NCI-H1105 treated with DMSO at 0.1 percent for 48 hours (cell line): Measurements from ENCODE around the gene SNRNP200.
"Not testable (repeated sequence)": the region's sequence is repeated elsewhere in the genome, so short reads cannot be mapped to it uniquely, and the experiment has no call there.

Experiments used
- DNase-seq: peaks from one replicate; lab custom pipeline; 2025; lab: John Stamatoyannopoulos, UW

Gene SNRNP200

DNA sequence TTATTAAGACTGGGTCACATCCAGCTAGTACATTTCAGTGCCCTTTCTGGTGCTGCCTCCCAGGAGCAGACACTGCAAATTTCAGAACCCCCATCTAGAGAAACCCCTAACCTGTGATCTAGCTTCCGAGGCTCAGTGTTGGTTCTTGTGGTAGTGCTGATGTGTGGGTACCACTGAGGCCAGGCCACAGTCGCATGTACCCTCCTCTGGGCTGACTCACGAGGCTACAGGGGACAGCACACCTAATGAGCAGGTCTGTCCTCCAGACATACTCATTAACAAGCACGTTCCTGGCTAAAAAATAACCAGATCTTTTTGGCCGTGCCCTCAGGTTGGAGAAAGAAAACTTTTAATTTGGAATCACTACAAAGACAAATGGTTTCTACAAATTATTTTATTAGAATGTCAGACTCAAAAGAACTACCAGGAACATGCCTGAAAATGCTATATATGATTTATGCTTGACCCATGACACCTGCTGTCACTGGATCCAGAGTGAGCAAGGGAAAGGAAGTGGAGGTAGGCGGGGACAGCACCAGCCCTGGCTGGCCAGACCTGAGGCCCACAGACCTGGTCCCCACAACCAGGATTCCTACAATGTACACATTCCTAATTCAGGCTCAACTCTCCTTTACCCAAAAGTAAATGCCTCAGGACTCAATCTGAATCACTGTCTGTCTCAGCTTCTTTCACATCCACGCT lies 30.8 kb downstream of the SNRNP200 start:
- DNase-seq = no peak

DNA sequence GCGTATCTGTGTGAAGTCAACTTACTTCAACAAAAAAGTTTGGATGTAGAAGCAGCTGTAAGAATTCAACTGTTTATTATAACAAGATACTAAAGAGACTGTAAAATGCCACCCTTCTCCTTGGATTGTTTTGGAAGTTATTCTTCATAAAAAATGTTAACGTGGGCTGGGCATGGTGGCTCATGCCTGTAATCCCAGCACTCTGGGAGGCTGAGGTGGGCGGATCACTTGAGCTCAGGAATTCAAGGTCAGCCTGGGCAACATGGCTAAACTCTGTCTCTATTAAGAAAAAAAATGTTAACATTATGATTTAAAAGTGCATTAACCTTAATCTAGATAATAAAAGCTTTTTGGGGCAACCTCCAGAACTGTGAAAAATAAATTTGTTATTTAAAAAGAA lies 31.6 kb downstream of the SNRNP200 start:
- no peak for DNase-seq

DNA sequence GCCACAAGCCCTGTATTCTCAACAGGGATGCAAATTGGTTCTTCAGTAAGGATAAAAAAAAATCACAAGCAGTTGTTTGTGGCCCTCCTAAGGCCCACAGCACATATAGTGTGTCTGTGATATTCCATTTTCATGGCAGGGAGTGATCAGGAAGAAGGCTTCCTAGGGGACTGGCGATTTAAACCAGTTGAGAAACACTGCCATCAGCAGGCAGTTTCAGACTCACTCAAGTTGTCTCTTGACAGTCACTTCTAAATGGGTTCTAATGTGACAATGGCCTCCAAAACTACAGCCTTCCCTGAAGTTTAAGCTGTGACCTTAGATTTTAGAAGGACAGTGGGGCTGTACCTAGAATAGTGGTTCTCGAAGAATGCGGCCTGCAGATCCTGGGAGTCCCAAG lies 33.4 kb downstream of the SNRNP200 start:
- no peak for DNase-seq

DNA sequence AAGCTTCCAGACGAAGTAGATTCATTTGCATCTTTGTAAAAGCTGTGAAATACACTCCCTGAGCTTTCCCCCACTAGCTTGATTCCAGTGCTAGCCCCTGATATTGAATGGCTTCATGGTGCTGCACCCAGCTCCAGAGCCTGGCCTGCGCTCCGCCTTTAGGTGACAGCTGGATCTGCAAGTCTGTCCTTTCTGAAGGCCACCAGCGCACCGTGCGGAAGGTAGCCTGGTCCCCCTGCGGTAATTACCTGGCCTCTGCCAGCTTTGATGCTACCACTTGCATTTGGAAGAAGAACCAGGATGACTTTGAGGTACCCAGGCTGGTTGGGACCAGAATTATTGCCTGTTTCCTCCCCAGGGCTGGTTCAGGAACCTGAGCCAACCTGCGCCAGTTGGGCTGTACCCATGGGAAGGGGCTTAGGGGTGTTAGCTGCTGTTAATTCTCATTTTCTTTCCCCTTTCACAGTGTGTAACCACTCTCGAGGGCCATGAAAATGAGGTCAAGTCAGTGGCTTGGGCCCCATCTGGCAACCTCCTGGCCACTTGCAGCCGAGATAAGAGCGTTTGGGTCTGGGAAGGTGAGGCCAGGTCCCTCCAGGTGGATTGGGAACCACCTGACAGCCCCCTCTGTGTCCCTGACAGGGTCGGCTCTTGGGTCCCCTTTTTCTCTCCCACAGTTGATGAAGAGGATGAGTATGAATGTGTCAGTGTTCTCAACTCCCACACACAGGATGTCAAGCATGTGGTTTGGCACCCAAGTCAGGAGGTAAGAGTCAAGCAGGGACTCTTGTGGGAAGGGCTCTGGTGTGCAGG lies 38.0 kb downstream of the SNRNP200 start:
- peak; percentile 21 for DNase-seq

DNA sequence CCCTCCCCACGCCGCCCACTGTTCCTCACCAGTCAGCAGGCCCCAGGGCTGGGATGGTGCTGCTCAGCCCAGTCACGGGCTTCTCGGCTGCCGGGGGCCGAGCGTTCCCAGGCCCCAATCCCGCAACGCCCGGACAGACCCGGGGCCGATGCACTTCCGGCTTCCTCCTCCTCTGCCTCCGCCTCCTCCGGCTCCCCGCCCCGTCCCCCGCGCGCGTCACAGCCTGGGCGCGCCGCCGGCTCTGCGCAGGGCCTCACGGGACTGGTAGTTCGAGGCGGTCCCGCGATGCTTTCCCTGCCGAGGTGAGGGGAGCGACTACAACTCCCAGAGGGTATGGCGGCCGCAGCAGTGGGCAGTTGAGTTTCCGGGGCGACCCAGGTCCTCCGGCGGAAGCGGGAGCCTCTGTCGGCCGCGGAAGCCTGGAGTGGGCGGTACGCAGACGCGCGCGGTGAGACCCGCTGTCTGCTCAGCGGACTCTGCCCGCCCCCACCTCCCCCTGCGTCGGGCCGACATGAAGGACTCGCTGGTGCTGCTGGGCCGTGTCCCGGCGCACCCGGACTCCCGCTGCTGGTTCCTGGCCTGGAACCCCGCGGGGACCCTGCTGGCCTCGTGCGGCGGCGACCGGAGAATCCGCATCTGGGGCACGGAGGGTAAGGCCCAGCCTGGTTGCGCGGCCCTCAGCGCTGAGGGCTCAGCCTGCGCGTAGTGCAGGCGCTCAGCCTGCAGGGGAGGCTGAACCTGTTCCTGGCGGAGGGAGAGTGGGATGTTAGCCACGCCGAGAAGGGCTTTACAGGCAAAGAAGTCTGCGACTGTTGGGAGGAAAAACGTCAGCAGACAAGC lies 39.3 kb downstream of the SNRNP200 start, which contains the start of the genes CIAO1 and TMEM127:
Gene CIAO1, plus strand, starts transcription at position 386 of the 840 bp plus-strand sequence. Its CDS starts 126 bp downstream, at position 512.
Gene TMEM127, minus strand, starts transcription at position 158 of the 840 bp plus-strand sequence. CDS start 616 bp downstream, outside the sequence.
- DNase-seq = peak; percentile 96

DNA sequence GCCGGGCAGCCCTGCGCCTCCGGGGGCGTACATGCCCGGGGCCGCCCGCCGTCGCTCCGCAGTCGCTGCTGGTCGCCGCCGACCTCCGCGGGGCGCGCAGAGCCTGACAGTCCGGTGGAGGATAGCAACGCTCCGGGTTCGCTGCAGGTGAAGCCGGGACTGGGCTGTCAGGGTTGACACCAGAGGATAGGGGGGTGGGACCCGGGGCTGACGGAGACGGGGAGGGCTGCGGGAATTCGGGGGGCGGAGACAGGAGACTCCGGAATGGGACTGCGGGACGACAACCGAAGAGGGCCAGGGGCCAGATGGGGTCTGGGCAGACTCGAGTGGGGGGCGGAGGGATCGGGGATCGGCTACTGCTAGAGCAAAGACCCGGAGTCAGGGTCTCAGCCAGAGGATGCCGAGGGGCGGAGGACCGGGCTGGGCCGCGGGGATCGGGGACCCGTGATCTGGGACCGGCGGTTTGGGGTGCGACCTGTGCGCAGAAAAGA lies 40.0 kb downstream of the SNRNP200 start:
- peak; percentile 25 for DNase-seq

DNA sequence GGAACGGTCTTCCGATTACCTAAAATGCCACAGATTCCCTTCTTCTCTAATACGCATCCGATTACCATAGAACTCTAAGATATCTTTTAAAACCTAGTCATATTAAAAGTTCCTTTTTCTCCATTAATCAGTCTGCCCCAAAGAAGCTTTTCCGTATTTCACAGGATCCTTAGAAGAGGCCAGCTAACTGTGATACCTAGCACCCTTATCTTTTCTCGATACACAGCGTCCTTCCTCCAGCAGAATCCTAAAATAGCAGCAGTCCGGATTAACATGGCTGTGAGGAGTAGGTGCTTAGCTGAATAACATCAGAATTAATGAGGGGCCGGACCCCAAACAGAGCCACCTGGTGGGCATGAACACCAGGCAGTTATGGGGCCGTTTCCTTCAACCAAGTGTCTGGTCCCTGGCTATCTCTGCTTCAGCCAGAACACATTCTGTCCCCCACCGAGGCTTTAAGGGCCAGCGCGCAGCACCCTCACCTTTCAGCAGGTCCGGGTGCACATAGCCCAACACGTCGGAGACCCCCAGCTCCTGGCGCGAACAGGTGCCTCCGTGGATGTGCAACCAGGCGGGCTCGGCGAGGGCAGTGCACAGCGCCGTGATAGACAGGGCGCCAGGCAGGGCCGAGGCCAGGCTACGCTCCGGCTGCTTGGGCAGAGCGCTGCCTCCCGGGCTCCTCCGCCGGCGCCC lies 40.5 kb downstream of the SNRNP200 start:
- peak; percentile 47 for DNase-seq

DNA sequence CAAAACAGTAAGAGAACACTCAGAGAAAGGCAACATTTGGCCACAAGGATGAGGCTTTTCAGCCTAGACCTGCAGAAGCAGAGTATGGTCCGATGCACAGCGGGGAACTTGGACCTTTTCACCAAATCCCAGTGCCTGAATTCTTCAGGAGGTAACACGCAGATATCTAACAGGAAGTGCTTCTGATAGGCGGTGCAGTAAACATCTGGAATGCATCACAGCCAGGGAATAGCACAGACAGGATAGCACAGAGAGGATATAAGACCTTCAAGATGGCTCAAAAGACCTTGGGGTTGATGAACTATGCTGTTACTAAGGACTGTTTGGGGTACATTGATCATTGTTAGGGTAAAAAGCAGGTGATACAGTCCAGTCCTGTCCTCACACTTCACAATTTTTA lies 41.3 kb downstream of the SNRNP200 start:
- no peak for DNase-seq

DNA sequence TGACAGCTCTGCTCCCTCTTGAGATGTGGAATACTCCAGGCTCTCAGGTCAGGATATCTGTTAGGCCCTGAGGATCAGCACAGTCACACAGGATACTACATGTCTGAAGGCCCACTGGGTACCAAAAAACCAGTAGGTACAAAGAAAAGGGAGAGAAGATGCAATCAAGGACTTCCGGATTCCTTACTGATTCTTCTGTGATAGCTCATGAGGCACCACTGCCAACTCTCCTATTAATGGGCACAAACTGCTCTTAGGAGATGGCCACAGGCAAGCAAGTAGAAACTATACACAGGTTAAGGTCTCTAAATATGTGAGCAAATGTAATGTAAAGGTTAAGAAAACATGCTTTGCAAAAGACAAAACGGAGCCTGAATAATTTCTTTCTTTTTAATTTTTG lies 43.0 kb downstream of the SNRNP200 start:
- no peak for DNase-seq

DNA sequence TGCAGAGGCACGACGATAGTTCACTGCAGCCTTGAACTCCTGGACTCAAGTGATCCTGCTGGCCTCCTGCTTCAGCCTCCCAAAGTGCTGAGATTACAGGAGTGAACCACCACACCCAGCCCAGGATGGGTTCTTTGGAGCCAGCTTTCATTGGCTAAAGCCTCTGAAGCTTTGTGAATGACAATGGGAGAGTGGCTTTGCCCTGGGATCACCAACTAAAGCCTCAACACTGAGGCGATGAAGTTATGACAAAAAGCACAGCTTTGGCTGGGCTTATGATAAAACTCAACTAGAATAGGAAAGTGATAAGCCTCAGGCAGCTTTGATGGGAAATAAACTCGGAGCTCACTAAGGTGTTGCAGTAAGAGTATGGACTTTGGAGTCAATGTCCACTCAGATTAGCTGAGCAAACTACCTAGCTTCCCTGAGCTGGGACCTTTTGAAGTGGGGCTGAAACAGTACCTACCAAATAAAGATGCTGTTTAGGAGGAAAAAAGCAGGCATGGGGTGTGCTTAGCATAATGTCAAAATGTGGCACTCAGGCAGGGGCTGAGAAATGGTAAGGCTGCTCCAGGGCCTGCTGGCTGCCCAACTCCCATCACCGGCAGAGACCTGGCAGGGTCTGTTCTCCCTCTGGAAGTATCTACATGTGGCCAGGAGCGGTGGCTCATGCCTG lies 43.9 kb downstream of the SNRNP200 start:
- DNase-seq = no peak

DNA sequence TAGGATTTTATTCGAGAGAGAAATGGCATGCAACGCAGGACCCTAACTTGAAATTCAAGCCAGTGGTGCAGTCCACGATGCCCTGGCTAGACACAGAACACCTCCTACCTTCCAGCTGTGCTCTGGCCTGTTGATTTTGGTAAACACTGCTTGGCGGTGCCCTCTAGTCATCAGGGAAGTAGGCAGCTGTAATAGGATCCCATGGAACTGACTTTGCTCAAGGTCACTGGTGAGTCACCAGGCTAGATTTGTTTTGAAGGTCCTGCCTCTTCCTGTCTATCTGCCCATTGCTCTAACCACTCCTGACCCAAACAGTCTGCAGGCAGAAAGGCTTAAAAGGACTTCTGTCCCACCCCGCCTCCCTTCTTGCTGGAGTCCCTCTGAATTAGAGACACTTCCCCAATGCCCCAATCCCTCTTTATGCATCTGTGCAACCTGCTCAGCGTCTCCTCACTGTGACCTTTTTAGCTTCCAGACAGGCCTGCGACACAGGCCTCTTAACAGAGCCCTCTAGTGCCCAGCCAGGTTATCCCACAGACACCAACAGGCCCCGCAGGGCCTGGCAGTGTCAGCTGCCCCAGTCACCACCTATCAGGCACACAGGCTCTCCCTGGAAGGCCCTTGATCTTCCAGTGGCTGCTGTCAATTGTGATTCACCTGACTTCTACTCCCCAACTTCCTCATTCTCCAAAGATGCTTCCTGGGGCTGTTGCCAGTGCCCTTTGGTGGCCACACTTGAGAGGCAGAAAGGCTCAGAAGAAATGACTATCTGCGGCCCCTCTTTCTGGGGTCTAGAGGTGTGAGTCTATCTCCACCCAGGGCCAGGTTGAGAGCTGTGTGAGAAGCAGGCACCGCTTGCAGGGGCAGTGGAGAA lies 44.7 kb downstream of the SNRNP200 start:
- no peak for DNase-seq

DNA sequence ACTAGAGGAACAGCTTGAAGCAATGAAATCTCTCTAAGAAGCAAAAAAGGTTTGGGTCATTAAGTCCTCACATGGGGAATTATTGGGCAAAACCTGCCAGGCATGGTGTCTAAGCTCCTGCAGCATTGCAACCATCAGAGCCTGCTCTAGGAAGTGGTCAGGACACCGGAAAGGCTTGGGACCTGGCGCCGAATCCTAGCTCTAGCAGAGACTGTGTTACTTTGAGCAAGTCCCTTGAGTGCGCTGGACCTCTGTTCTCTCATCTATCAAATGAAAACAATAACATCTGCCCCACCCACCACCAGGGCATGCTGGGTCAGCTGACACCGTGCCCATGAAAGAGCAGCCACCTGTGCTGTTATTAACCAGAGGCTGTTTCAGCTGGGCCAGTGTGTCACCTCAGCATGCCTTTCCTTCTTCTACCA lies 45.8 kb downstream of the SNRNP200 start:
- no peak for DNase-seq

DNA sequence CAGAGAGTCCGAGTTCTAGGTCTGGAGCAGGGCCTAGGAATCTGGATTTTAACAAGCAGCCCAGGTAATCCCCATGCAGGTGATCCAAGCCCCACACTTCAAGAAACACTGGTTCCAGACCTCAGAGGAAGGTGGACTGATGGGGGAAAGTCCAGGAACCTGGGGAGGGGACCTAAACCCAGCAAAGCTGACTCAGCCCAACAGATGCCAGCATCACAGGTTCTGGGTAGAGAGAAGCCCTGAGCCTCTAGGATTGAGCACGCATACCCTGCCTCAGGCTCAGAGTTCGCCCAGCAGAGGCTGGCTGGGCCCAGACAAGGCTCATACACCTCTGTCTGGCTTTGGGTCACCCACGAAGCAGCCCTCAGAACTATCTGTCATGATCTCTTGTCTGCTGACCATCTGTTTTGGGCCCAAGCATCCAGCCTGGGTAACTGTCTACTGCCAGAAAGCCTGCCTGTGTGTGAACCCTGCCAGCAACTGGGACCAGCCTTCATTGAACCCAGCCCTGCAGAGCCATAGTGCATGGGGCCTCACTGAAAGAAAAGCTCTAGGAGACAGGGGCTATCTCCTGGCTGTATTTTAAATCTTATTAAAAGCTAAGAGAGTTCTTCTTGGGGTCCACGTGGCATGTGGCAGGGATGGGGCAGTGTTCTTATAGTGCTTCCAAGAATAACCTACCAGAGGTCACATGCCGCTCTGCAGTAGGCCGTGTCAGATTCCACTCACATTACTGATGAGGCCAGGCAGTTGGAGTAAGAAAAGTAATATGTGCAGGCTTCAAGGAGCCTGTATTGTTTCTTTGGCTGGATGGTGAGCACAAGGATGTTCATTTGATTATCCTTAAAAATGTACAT lies 47.0 kb downstream of the SNRNP200 start:
- no peak for DNase-seq

DNA sequence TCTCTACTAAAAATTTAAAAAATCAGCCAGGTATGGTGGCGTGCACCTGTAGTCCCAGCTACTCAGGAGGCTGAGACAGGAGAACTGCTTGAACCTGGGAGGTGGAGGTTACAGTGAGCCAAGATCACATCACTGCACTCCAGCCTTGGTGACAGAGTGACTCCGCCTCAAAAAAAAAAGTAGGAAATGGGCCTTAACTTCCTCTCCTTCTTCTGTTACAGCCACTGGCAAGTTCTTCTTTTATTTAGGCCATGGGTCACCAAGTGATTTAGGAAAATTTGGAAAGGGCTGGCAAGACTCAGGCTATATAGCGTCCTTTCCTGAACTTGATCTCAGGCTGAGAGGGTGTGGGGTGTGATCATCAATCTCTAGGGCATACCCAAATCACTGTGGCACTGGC lies 47.6 kb downstream of the SNRNP200 start:
- not testable (repeated sequence) for DNase-seq

DNA sequence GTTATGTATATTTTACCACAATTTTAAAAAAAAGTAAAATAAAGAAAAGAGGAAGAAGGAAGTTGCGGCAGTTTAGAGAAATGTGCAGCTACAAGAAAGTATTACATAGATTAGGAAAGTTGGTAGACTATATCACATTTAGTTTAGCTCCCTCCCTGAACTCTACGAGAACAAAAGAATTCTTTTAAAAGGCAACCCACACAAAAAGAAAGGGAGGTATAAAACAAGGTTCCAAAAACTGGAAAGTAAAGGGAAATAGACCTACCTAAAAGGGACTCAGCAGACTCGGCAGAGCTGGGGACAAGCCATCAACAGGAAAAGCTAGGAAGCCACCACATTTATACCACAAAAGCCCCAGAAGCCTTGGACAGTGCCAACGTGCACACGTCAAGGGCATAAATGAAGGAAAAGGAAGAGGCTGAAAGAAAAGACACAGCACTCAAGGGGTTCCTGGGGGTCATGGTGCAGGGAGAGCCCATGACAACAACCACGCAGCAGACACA lies 48.7 kb downstream of the SNRNP200 start:
- no peak for DNase-seq

DNA sequence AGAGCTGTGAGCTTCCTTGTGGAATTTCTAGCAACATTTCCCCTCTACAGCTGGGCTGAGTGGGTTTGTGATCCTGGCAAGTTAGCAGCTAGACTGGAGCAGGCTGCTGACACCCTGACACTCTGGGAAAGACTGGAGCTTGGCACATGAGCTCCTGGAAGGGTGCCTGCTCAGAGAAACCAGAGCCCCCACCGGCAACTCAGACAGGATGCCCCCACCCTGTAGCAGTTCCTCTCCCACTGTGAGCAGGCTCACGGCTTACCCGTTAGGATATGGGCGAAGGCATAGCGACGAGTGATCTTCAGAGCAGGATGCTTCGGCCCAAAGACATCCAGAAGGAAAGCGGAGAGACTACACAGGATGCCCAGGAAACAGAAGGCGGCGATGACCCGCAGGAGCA lies 50.8 kb downstream of the SNRNP200 start:
- no peak for DNase-seq

DNA sequence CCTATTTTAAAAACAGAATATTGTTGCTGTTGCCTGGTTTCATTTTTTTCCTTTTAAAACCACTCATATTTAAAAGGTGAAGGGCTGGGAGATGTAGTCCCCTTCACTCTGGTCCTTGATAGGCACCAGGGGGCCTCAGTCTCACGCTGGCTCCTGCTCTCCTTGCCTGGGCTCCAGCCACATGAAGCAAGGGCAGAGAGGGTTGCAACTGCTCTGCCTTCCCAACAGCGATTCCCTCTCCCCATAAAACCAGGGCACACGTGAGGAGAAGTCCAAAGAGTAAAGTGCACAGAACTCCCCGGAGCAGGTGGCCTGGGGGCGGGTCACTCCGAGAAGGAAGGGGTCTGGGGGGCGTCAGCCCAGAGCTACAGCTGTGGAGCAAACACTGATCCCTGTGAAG lies 52.3 kb downstream of the SNRNP200 start:
- no peak for DNase-seq

DNA sequence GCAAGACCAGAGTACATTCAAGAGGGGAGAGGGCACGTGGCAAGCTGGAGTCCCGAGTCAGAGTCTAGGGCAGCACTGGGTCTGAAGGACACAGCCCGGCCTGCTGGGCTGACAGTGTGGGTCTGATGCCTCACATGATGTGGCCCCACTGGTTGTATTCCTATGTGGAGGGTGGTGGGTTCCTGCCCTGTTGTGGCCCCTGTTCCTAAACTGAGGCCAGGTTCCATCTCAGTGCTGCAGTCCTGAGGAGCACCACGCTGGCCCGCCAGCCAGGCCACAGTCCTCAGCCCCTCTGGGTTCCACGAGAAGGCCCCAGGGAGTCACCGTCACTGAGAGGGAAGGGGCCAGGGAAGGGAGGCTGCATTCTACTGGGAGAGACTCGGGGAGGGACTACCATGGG lies 52.8 kb downstream of the SNRNP200 start:
- no peak for DNase-seq
